HEK293T (cell line): Measurements from ENCODE around the gene INTS14.
"Not testable (repeated sequence)": the region's sequence is repeated elsewhere in the genome, so short reads cannot be mapped to it uniquely, and the experiment has no call there.

Experiments used
- CTCF ChIA-PET: fragments of 350-600 bp; formaldehyde crosslinking; extraction: SDS; loops from one replicate; lab custom pipeline; 2021; ENCODE audit warnings: antibody characterized with exemption, inconsistent platforms; lab: Yijun Ruan, JAX
- POLR2A ChIA-PET: fragments of 350-600 bp; formaldehyde crosslinking; extraction: SDS; loops from one replicate; lab custom pipeline; 2020; ENCODE audit warnings: antibody characterized with exemption, inconsistent platforms; lab: Yijun Ruan, JAX
- DNase-seq: peaks from one replicate; pipeline ENCODE4 v3.0.0; 2012; ENCODE audit warnings: mixed read lengths; ENCODE audit errors: extremely low spot score
- ARNT ChIP-seq: fragments of 450-650 bp; IDR thresholded peaks from 2 replicates; pipeline ENCODE4 v1.6.1; 2017; ENCODE audit warnings: mild to moderate bottlenecking
- BHLHE40 ChIP-seq: fragments of 450-650 bp; IDR thresholded peaks from 2 replicates; pipeline ENCODE4 v1.6.1; 2016; ENCODE audit warnings: mild to moderate bottlenecking, moderate library complexity, borderline replicate concordance
- CTBP1 ChIP-seq: fragments of 450-650 bp; IDR thresholded peaks from 2 replicates; pipeline ENCODE4 v1.6.1; 2016; ENCODE audit warnings: borderline replicate concordance
- ELF4 ChIP-seq: fragments of 450-650 bp; IDR thresholded peaks from 2 replicates; pipeline ENCODE4 v1.6.1; 2017; ENCODE audit warnings: antibody characterized with exemption
- FOXA1 ChIP-seq: fragments of 450-650 bp; IDR thresholded peaks from 2 replicates; pipeline ENCODE4 v1.6.1; 2016; ENCODE audit warnings: mild to moderate bottlenecking
- FOXK2 ChIP-seq: fragments of 450-650 bp; IDR thresholded peaks from 2 replicates; pipeline ENCODE4 v1.6.1; 2016; ENCODE audit warnings: mild to moderate bottlenecking
- FOXM1 ChIP-seq: fragments of 450-650 bp; IDR thresholded peaks from 2 replicates; pipeline ENCODE4 v1.6.1; 2017; ENCODE audit warnings: mild to moderate bottlenecking, borderline replicate concordance
- HDGF ChIP-seq: fragments of 450-650 bp; IDR thresholded peaks from 2 replicates; pipeline ENCODE4 v1.6.1; 2017; ENCODE audit warnings: antibody characterized with exemption, borderline replicate concordance
- L3MBTL2 ChIP-seq: fragments of 450-650 bp; conservative IDR thresholded peaks from 2 replicates; pipeline ENCODE4 v1.6.1; 2016; ENCODE audit warnings: mild to moderate bottlenecking
- LEF1 ChIP-seq: fragments of 450-650 bp; IDR thresholded peaks from 2 replicates; pipeline ENCODE4 v1.6.1; 2017; ENCODE audit warnings: mild to moderate bottlenecking, borderline replicate concordance
- NFRKB ChIP-seq: fragments of 450-650 bp; IDR thresholded peaks from 2 replicates; pipeline ENCODE4 v1.6.1; 2016; ENCODE audit warnings: mild to moderate bottlenecking, moderate library complexity
- SP1 ChIP-seq: fragments of 450-650 bp; IDR thresholded peaks from 2 replicates; pipeline ENCODE4 v1.6.1; 2017
- SUZ12 ChIP-seq: fragments of 450-650 bp; IDR thresholded peaks from 2 replicates; pipeline ENCODE4 v1.6.1; 2016; ENCODE audit warnings: mild to moderate bottlenecking
- TARDBP ChIP-seq: fragments of 450-650 bp; IDR thresholded peaks from 2 replicates; pipeline ENCODE4 v1.6.1; 2016
- ZNF384 ChIP-seq: fragments of 450-650 bp; IDR thresholded peaks from 2 replicates; pipeline ENCODE4 v1.6.1; 2016
- TF ChIP-seq, protein P1 (sequence below): fragments of 450-650 bp; IDR thresholded peaks from 2 replicates; pipeline ENCODE4 v1.6.1; 2016

Gene INTS14

DNA sequence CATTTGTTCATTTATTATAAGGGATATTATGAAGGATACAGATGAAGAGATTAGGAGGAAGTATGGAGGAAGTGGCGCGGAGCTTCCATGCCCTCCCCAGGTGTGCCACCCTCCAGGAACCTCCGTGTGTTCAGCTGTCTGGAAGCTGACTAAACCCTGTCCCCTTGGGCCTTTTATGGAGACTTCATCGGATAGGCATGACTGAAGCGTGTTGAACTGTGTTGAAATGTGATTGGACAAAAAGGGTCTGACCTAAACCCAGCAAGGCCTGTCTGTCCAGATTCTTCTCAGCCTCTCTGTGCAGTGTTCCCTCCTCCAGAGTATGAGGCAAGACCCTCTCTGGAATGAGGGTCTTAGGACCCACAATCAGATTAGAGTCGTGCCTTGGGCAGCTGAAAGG is 49.0 kb downstream of the INTS14 start:
- DNase-seq: no peak
- ChIA-PET CTCF (interaction anchor here (1.2 kb wide), 1 partner anchor 9 kb away, joined by 3 read pairs; no protein-coding TSS in a partner anchor), POLR2A (no interaction called here)
- TF ChIP-seq SP1 (no peak), FOXM1 (no peak), HDGF (no peak), SUZ12 (no peak), TARDBP (no peak), ELF4 (no peak), CTBP1 (no peak), FOXK2 (no peak), ARNT (no peak), L3MBTL2 (no peak), BHLHE40 (no peak), NFRKB (no peak)
- TF ChIP-seq, protein P1, sequence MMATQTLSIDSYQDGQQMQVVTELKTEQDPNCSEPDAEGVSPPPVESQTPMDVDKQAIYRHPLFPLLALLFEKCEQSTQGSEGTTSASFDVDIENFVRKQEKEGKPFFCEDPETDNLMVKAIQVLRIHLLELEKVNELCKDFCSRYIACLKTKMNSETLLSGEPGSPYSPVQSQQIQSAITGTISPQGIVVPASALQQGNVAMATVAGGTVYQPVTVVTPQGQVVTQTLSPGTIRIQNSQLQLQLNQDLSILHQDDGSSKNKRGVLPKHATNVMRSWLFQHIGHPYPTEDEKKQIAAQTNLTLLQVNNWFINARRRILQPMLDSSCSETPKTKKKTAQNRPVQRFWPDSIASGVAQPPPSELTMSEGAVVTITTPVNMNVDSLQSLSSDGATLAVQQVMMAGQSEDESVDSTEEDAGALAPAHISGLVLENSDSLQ: no peak

GRCh38 chr15:65559941-65560340 is 51.0 kb downstream of the INTS14 start:
- no peak for DNase-seq
- ChIA-PET CTCF (interaction anchor here (0.6 kb wide), 1 partner anchor 146 kb away, joined by 5 read pairs; no protein-coding TSS in a partner anchor), POLR2A (interaction anchor here (1.6 kb wide), 1 partner anchor 19 kb away, joined by 3 read pairs; no protein-coding TSS in a partner anchor)
- no peak for TF ChIP-seq FOXA1
- TF ChIP-seq ZNF384: 0 out of 2 replicates have a peak, but pooled peaks have one; percentile 9

- TF ChIP-seq ELF4 (no peak), L3MBTL2 (no peak), BHLHE40 (no peak), FOXM1 (no peak), ZNF384 (no peak)
- DNase-seq: no peak
- POLR2A ChIA-PET: interaction anchor here (1.6 kb wide), 1 partner anchor 18 kb away, joined by 3 read pairs; no protein-coding TSS in a partner anchor
- CTCF ChIA-PET: interaction anchor here (0.6 kb wide), 1 partner anchor 145 kb away, joined by 5 read pairs; no protein-coding TSS in a partner anchor
Observed at GRCh38 chr15:65558997-65559760, 51.8 kb downstream of the INTS14 start.

DNA sequence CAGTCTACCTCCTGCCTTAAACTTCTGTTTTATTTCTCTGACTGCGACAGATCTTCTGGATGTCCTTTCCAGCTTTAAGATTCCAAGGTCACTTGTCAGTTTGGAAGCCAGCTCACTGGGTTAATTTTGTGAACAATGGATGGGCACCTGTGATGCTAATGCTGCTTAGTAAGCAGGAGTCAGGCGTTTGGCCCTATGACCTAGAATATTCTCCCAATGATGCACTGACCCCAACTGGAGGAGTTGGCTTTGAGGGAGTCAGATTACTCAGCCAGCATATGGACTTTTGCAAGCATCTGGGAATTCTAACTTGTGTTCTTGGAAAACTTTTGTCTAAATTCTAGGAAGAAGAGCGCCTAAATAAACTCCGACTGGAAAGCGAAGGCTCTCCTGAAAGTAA is 52.6 kb downstream of the INTS14 start:
- POLR2A ChIA-PET: interaction anchor here (1.6 kb wide), 1 partner anchor 17 kb away, joined by 3 read pairs; no protein-coding TSS in a partner anchor

GRCh38 chr15:65556622-65557021 is 54.3 kb downstream of the INTS14 start:
- ChIA-PET POLR2A (interaction anchor here (1.3 kb wide), 1 partner anchor 26 kb away, joined by 6 read pairs; the partner anchor contains the start of gene HACD3), CTCF (no interaction called here)
- TF ChIP-seq SP1 (no peak), FOXK2 (no peak), CTBP1 (no peak), L3MBTL2 (no peak), HDGF (no peak), ELF4 (no peak), ZNF384 (no peak), NFRKB (no peak), FOXA1 (no peak), BHLHE40 (no peak), LEF1 (no peak), TARDBP (no peak), FOXM1 (no peak), SUZ12 (no peak), ARNT (no peak)
- TF ChIP-seq, protein P1: no peak
- DNase-seq: no peak

More for the DNA sequence above, 52.6 kb downstream of the INTS14 start:
- no peak for TF ChIP-seq FOXM1
- no peak for TF ChIP-seq CTBP1
- TF ChIP-seq, protein P1: no peak
- no peak for TF ChIP-seq SP1
- TF ChIP-seq NFRKB: no peak
- no peak for TF ChIP-seq L3MBTL2
- no peak for TF ChIP-seq BHLHE40
- TF ChIP-seq FOXA1: no peak
- no peak for TF ChIP-seq TARDBP
- TF ChIP-seq FOXK2: no peak
- TF ChIP-seq HDGF: no peak
- TF ChIP-seq ZNF384: no peak
- no peak for TF ChIP-seq ELF4
- TF ChIP-seq SUZ12: no peak
- no peak for DNase-seq
- CTCF ChIA-PET: interaction anchor here (0.7 kb wide), 1 partner anchor 260 kb away, joined by 3 read pairs; no protein-coding TSS in a partner anchor

DNA sequence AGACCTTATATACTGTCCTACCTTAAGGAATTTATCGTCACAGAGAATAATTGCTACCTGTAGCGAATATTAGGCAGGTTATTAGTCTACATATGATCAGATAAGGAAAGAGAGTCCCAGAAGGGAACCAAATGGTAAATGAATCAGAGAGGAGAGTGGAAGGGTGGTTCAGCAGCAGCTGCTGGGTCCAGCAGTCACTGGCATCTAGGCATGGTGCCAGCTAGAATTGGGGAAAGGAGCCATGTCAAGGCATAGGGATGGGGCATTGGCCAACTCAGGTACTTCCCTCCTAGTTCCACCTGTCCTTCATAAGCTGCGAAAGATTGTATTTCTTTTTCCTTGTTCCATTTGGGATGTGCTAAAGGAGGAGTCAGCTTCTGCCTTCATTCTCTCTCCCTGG is 57.2 kb downstream of the INTS14 start:
- TF ChIP-seq L3MBTL2 (no peak), ZNF384 (no peak), FOXM1 (no peak), FOXA1 (no peak), SUZ12 (no peak)
- TF ChIP-seq, protein P1: no peak
- CTCF ChIA-PET: no interaction called here
- DNase-seq: no peak
- POLR2A ChIA-PET: interaction anchor here (0.9 kb wide), 1 partner anchor 13 kb away, joined by 3 read pairs; no protein-coding TSS in a partner anchor

- CTCF ChIA-PET, DNase-seq, POLR2A ChIA-PET: not testable (repeated sequence)
Observed at GRCh38 chr15:65552851-65553250, 58.1 kb downstream of the INTS14 start.
